ENCODE results near the gene OSBPL7. TPM values are rescaled to one million over a fixed set of nuclear protein-coding genes. Genes with fewer than 3 reads are reported as not detected.

OSBPL7 gene
- total and polyA plus RNA-seq, 2 of the 4 experiments (the other 2 are of a cell fraction): 5.2 to 14.5 TPM

GRCh38 chr17:47839071-47839470 lies 17.5 kb upstream of the OSBPL7 start:
- Histone ChIP-seq H2AK9ac (replicated peaks; ENCODE audit: low read depth, low read length, poor library complexity) (peak overlapping the region; percentile 1), H3K9me3 (ENCODE audit: control insufficient read depth, insufficient read depth, low read length) (no peaks in the 10 kb centered on the region), H3K4me2 (ENCODE audit: low read depth, low read length) (no peak overlapping the region), H3K18ac (ENCODE audit: low read depth, low read length) (no peak overlapping the region), H3K4ac (ENCODE audit: low read depth, low read length) (no peak overlapping the region), H3K23ac (ENCODE audit: low read depth, low read length) (no peak overlapping the region), H2BK15ac (ENCODE audit: low read depth, low read length) (no peak overlapping the region), H3K36me3 (ENCODE audit: control insufficient read depth, insufficient read depth, low read length) (peaks cover 8% of the 10 kb centered on the region), H2BK120ac (ENCODE audit: low read depth, low read length) (no peak overlapping the region), H3K9me1 (ENCODE audit: insufficient read depth, low read length) (peaks cover 4% of the 10 kb centered on the region; the same call in 1 of the 2 replicates), H2AK5ac (ENCODE audit: low read depth, low read length) (no peak overlapping the region), H3K27ac (ENCODE audit: insufficient read depth, low read length) (no peak overlapping the region), H4K5ac (ENCODE audit: low read depth, low read length) (no peak overlapping the region), H3K56ac (ENCODE audit: extremely low read depth, insufficient read depth, low read length) (no peak overlapping the region), H3K14ac (replicated peaks; ENCODE audit: low read depth, low read length) (no peak overlapping the region), H3K4me3 (ENCODE audit: insufficient read depth, low read depth, low read length) (no peak overlapping the region), H4K8ac (ENCODE audit: low read depth in 2 of 2, low read length in 2 of 2) (no peak overlapping the region), H3K79me1 (ENCODE audit: low read depth in 1 of 2, low read length in 2 of 2) (peaks cover 8 to 22% of the 10 kb centered on the region in 2 experiments; a peak in 3 of 4 replicates), H4K91ac (ENCODE audit: insufficient read depth, low read depth, low read length) (no peak overlapping the region), H3K27me3 (ENCODE audit: control insufficient read depth, insufficient read depth, low read length) (no peaks in the 10 kb centered on the region), H2BK5ac (ENCODE audit: low read depth, low read length, poor library complexity, severe bottlenecking) (no peak overlapping the region), H3K9ac (ENCODE audit: low read depth, low read length) (no peak overlapping the region), H2BK20ac (ENCODE audit: low read depth, low read length) (no peak overlapping the region), H3K4me1 (ENCODE audit: control insufficient read depth, insufficient read depth, low read length) (peaks cover 8% of the 10 kb centered on the region), H2AFZ (replicated peaks; ENCODE audit: low read length, poor library complexity) (peak overlapping the region; percentile 28), H4K20me1 (ENCODE audit: insufficient read depth, low read length) (no peaks in the 10 kb centered on the region)
- ATAC-seq (ENCODE audit: low read depth) (no peak), DNase-seq (no peak)
- POLR2A ChIA-PET (ENCODE audit: unreplicated experiment): no interaction called here
- CTCF ChIA-PET: interaction anchor here (4.4 kb wide), 1 partner anchor 52 kb away, joined by 47 read pairs; no protein-coding TSS in a partner anchor
- no TSS peak for BruUV-seq (replicated peaks)
- TF ChIP-seq POLR2A (IDR thresholded peaks at IDR 0.05; ENCODE audit: low read depth, low read length): no peak
- TF ChIP-seq MAFK (IDR thresholded peaks at IDR 0.05; ENCODE audit: low read depth, low read length): no peak
- no peak for TF ChIP-seq USF2 (IDR thresholded peaks at IDR 0.05; ENCODE audit: low read depth, low read length)
- TF ChIP-seq NFE2L2 (IDR thresholded peaks at IDR 0.05; ENCODE audit: low read depth, low read length): no peak
- no peak for TF ChIP-seq RCOR1 (IDR thresholded peaks at IDR 0.05; ENCODE audit: insufficient replicate concordance, low read length)
- no peak for TF ChIP-seq CEBPB (IDR thresholded peaks at IDR 0.05; ENCODE audit: low read depth, low read length)
- TF ChIP-seq CTCF (conservative IDR thresholded peaks at IDR 0.05; ENCODE audit: low read depth, low read length): no peak
- no peak for TF ChIP-seq CHD1 (IDR thresholded peaks at IDR 0.05; ENCODE audit: low read depth, low read length)
- no peak for TF ChIP-seq MXI1 (IDR thresholded peaks at IDR 0.05; ENCODE audit: borderline replicate concordance, low read depth, low read length)
- TF ChIP-seq ELK1 (IDR thresholded peaks at IDR 0.05; ENCODE audit: borderline replicate concordance, low read depth, low read length): no peak
- no peak for TF ChIP-seq FOS (IDR thresholded peaks at IDR 0.05; ENCODE audit: low read depth, low read length)
- no peak for TF ChIP-seq RFX5 (IDR thresholded peaks at IDR 0.05; ENCODE audit: low read depth, low read length)
- no peak for TF ChIP-seq RAD21 (IDR thresholded peaks at IDR 0.05; ENCODE audit: low read length)
- TF ChIP-seq BHLHE40 (IDR thresholded peaks at IDR 0.05; ENCODE audit: low read depth, low read length): no peak
- TF ChIP-seq SMC3 (IDR thresholded peaks at IDR 0.05; ENCODE audit: low read depth, low read length): no peak
- TF ChIP-seq MAZ (IDR thresholded peaks at IDR 0.05; ENCODE audit: borderline replicate concordance, low read depth, low read length): no peak
- no CpG with 5 or more reads among the region's 5 CpGs for WGBS, 2 experiments (ENCODE audit: extremely low coverage in 2 of 2, insufficient read length in 1 of 2)
- intact Hi-C loops (cut with micrococcal nuclease) (no loop called here), in situ Hi-C loops (cut with MboI; ENCODE audit: low sequenced_read_pairs) (no loop called here), dilution Hi-C loops (cut with HindIII; ENCODE audit: low sequenced_read_pairs, unreplicated experiment) (no loop called here)

Measured in IMR-90 (cell line).